AG08396 (cell line): ENCODE results near the gene PCMTD2.

Experiments
- DNase-seq: peaks from one replicate; pipeline ENCODE4 v3.0.0; 2012; ENCODE audit warnings: low spot score, mixed read lengths

The PCMTD2 gene

GRCh38 chr20:64255361-64256281 lies at the start of gene PCMTD2:
Gene PCMTD2 (plus strand): TSS chr20:64255748. CDS start chr20:64259966, 4,218 bp downstream.
- DNase-seq: peak; percentile 99

- DNase-seq: no peak
Measured at GRCh38 chr20:64206614-64207013, 48.9 kb upstream of the PCMTD2 start.

- no peak for DNase-seq
Measured at GRCh38 chr20:64207641-64208590, 47.6 kb upstream of the PCMTD2 start.

GRCh38 chr20:64209148-64209547 lies 46.4 kb upstream of the PCMTD2 start:
- no peak for DNase-seq

GRCh38 chr20:64210656-64211369 lies 44.7 kb upstream of the PCMTD2 start:
- no peak for DNase-seq

GRCh38 chr20:64211874-64212658 lies 43.5 kb upstream of the PCMTD2 start:
- no peak for DNase-seq

GRCh38 chr20:64212755-64213154 lies 42.8 kb upstream of the PCMTD2 start:
- DNase-seq: peak; percentile 82

- DNase-seq: no peak
Measured at GRCh38 chr20:64214113-64214512, 41.4 kb upstream of the PCMTD2 start.

GRCh38 chr20:64214952-64215351 lies 40.6 kb upstream of the PCMTD2 start:
- DNase-seq: no peak

GRCh38 chr20:64216036-64216435 lies 39.5 kb upstream of the PCMTD2 start:
- no peak for DNase-seq

GRCh38 chr20:64216910-64217309 lies 38.6 kb upstream of the PCMTD2 start:
- no peak for DNase-seq

- no peak for DNase-seq
Measured at GRCh38 chr20:64217539-64218221, 37.9 kb upstream of the PCMTD2 start.

- no peak for DNase-seq
Measured at GRCh38 chr20:64219202-64219601, 36.3 kb upstream of the PCMTD2 start.

GRCh38 chr20:64219730-64220129 lies 35.8 kb upstream of the PCMTD2 start:
- no peak for DNase-seq

- DNase-seq: no peak
Measured at GRCh38 chr20:64220420-64220819, 35.1 kb upstream of the PCMTD2 start.

GRCh38 chr20:64220891-64221527 lies 34.5 kb upstream of the PCMTD2 start:
- no peak for DNase-seq

- peak; percentile 41 for DNase-seq
Measured at GRCh38 chr20:64222291-64222735, 33.2 kb upstream of the PCMTD2 start.

- DNase-seq: no peak
Measured at GRCh38 chr20:64222851-64223525, 32.6 kb upstream of the PCMTD2 start.

- no peak for DNase-seq
Measured at GRCh38 chr20:64223526-64224067, 32.0 kb upstream of the PCMTD2 start.
